BLaER1 (cell line): ENCODE measurements around the gene CHAC2.
A peak's percentile ranks its signal among the peaks of the same experiment; 100 is the strongest.

Source experiments
- H3K27ac ChIP-seq: shearing (Covaris generic); formaldehyde crosslinking; 2 replicates; pipeline ENCODE4 v1.8.1; 2022
- H3K27me3 ChIP-seq: shearing (Covaris generic); formaldehyde crosslinking; 2 replicates; pipeline ENCODE4 v1.8.1; 2022
- H3K36me3 ChIP-seq: shearing (Covaris generic); formaldehyde crosslinking; 2 replicates; pipeline ENCODE4 v1.8.1; 2022
- H3K4me1 ChIP-seq: shearing (Covaris generic); formaldehyde crosslinking; 2 replicates; pipeline ENCODE4 v1.8.1; 2022
- H3K4me2 ChIP-seq: shearing (Covaris generic); formaldehyde crosslinking; 2 replicates; pipeline ENCODE4 v1.8.1; 2022
- H3K4me3 ChIP-seq: shearing (Covaris generic); formaldehyde crosslinking; 2 replicates; pipeline ENCODE4 v1.8.1; 2022
- H3K9ac ChIP-seq: shearing (Covaris generic); formaldehyde crosslinking; 2 replicates; pipeline ENCODE4 v1.8.1; 2022
- H3K9me3 ChIP-seq: shearing (Covaris generic); formaldehyde crosslinking; 2 replicates; pipeline ENCODE4 v1.8.1; 2022
- H4K20me1 ChIP-seq: shearing (Covaris generic); formaldehyde crosslinking; 2 replicates; pipeline ENCODE4 v1.8.1; 2022
- Cebpa-rat ChIP-seq: shearing (Covaris generic); IDR thresholded peaks from 2 replicates; pipeline ENCODE4 v1.8.1; 2022

The CHAC2 gene

GRCh38 chr2:53769318-53769945 is 1.8 kb downstream of the CHAC2 start:
- Histone ChIP-seq H3K9me3 (no peaks in the 10 kb centered on the region), H3K4me2 (peak overlapping the region; percentile 91), H4K20me1 (peaks cover 11% of the 10 kb centered on the region), H3K27me3 (no peaks in the 10 kb centered on the region), H3K4me3 (no peak overlapping the region), H3K9ac (no peak overlapping the region), H3K27ac (no peak overlapping the region), H3K36me3 (peaks cover 14% of the 10 kb centered on the region), H3K4me1 (peaks cover 25% of the 10 kb centered on the region)
- TF ChIP-seq Cebpa-rat, result no peak

GRCh38 chr2:53770264-53770663 is 2.7 kb downstream of the CHAC2 start:
- Histone ChIP-seq H3K4me1 (peaks cover 25% of the 10 kb centered on the region), H3K27ac (no peak overlapping the region), H3K4me2 (no peak overlapping the region), H3K9me3 (no peaks in the 10 kb centered on the region), H3K4me3 (no peak overlapping the region), H3K9ac (no peak overlapping the region), H4K20me1 (peaks cover 11% of the 10 kb centered on the region), H3K27me3 (no peaks in the 10 kb centered on the region), H3K36me3 (peaks cover 14% of the 10 kb centered on the region)
- TF ChIP-seq Cebpa-rat, result no peak

GRCh38 chr2:53777134-53777533 is 9.5 kb downstream of the CHAC2 start:
- Histone ChIP-seq H3K36me3 (peaks cover 66% of the 10 kb centered on the region), H4K20me1 (peaks cover 36% of the 10 kb centered on the region), H3K27ac (no peak overlapping the region), H3K27me3 (no peaks in the 10 kb centered on the region), H3K9ac (no peak overlapping the region), H3K4me1 (no peaks in the 10 kb centered on the region), H3K9me3 (no peaks in the 10 kb centered on the region), H3K4me2 (no peak overlapping the region), H3K4me3 (no peak overlapping the region)
- TF ChIP-seq Cebpa-rat, result no peak

GRCh38 chr2:53778536-53779162 is 11.0 kb downstream of the CHAC2 start:
- no peak overlapping the region for H3K4me3 ChIP-seq
- H4K20me1 ChIP-seq, result peaks cover 34% of the 10 kb centered on the region
- no peaks in the 10 kb centered on the region for H3K27me3 ChIP-seq
- H3K9ac ChIP-seq, result no peak overlapping the region
- TF ChIP-seq Cebpa-rat, result no peak
- H3K4me1 ChIP-seq, result no peaks in the 10 kb centered on the region
- no peak overlapping the region for H3K27ac ChIP-seq
- H3K9me3 ChIP-seq, result no peaks in the 10 kb centered on the region
- H3K4me2 ChIP-seq, result no peak overlapping the region
- peaks cover 73% of the 10 kb centered on the region for H3K36me3 ChIP-seq

GRCh38 chr2:53780056-53780455 is 12.5 kb downstream of the CHAC2 start:
- peaks cover 14% of the 10 kb centered on the region for H3K4me1 ChIP-seq
- no peak overlapping the region for H3K4me3 ChIP-seq
- no peaks in the 10 kb centered on the region for H3K9me3 ChIP-seq
- no peaks in the 10 kb centered on the region for H3K27me3 ChIP-seq
- H4K20me1 ChIP-seq, result peaks cover 42% of the 10 kb centered on the region
- no peak overlapping the region for H3K27ac ChIP-seq
- no peak overlapping the region for H3K4me2 ChIP-seq
- no peak for TF ChIP-seq Cebpa-rat
- H3K9ac ChIP-seq, result no peak overlapping the region
- peaks cover 67% of the 10 kb centered on the region for H3K36me3 ChIP-seq

GRCh38 chr2:53782676-53783075 is 15.1 kb downstream of the CHAC2 start:
- H3K4me3 ChIP-seq, result no peak overlapping the region
- no peak overlapping the region for H3K9ac ChIP-seq
- H3K9me3 ChIP-seq, result no peaks in the 10 kb centered on the region
- no peak overlapping the region for H3K4me2 ChIP-seq
- peaks cover 40% of the 10 kb centered on the region; the same call in 1 of the 2 replicates for H4K20me1 ChIP-seq
- no peaks in the 10 kb centered on the region for H3K27me3 ChIP-seq
- peaks cover 21% of the 10 kb centered on the region for H3K4me1 ChIP-seq
- H3K36me3 ChIP-seq, result peaks cover 50% of the 10 kb centered on the region
- no peak for TF ChIP-seq Cebpa-rat
- H3K27ac ChIP-seq, result no peak overlapping the region

- Histone ChIP-seq H3K9ac (peak overlapping the region; percentile 88; the same call in 1 of the 2 replicates), H3K36me3 (peaks cover 35% of the 10 kb centered on the region), H3K9me3 (no peaks in the 10 kb centered on the region), H3K27ac (no peak overlapping the region), H3K4me3 (no peak overlapping the region), H3K4me2 (peak overlapping the region; percentile 88), H4K20me1 (peaks cover 46% of the 10 kb centered on the region), H3K4me1 (peaks cover 37% of the 10 kb centered on the region), H3K27me3 (no peaks in the 10 kb centered on the region)
- TF ChIP-seq Cebpa-rat, result no peak
These were observed 16.8 kb downstream of the CHAC2 start for GRCh38 chr2:53784436-53784835.

- peaks cover 48% of the 10 kb centered on the region for H4K20me1 ChIP-seq
- H3K36me3 ChIP-seq, result peaks cover 26% of the 10 kb centered on the region
- peak overlapping the region; percentile 89 for H3K27ac ChIP-seq
- peak overlapping the region; percentile 88 for H3K9ac ChIP-seq
- no peaks in the 10 kb centered on the region for H3K9me3 ChIP-seq
- TF ChIP-seq Cebpa-rat, result no peak
- peak overlapping the region; percentile 88 for H3K4me2 ChIP-seq
- H3K27me3 ChIP-seq, result no peaks in the 10 kb centered on the region
- peak overlapping the region; percentile 86 for H3K4me3 ChIP-seq
- H3K4me1 ChIP-seq, result peaks cover 37% of the 10 kb centered on the region
These were observed 17.8 kb downstream of the CHAC2 start for GRCh38 chr2:53785366-53785765.

GRCh38 chr2:53786352-53786704 is 18.7 kb downstream of the CHAC2 start:
- Histone ChIP-seq H3K4me3 (peak overlapping the region; percentile 86), H3K27ac (peak overlapping the region; percentile 89), H3K4me2 (peak overlapping the region; percentile 88), H4K20me1 (peaks cover 42% of the 10 kb centered on the region), H3K4me1 (peaks cover 37% of the 10 kb centered on the region), H3K27me3 (no peaks in the 10 kb centered on the region), H3K36me3 (peaks cover 16% of the 10 kb centered on the region), H3K9me3 (no peaks in the 10 kb centered on the region), H3K9ac (peak overlapping the region; percentile 88)
- no peak for TF ChIP-seq Cebpa-rat

- no peak for TF ChIP-seq Cebpa-rat
- H3K4me2 ChIP-seq, result peak within 1 kb of the TSS; percentile 88
- peak within 1 kb of the TSS; percentile 89 for H3K27ac ChIP-seq
These were observed 19.4 kb downstream of the CHAC2 start, which contains the start of the genes ASB3 and ERLEC1 for GRCh38 chr2:53786705-53787613. ASB3 (minus strand) TSS chr2:53786953; CDS start chr2:53765572, 21,381 bp downstream. ERLEC1 (plus strand) TSS chr2:53787044; CDS start chr2:53787211, 167 bp downstream.

More at GRCh38 chr2:53786705-53787613, 19.4 kb downstream of the CHAC2 start, which contains the start of the genes ASB3 and ERLEC1:
- Histone ChIP-seq H3K4me1 (peaks cover 37% of the 10 kb centered on the region), H3K9ac (peak within 1 kb of the TSS; percentile 88), H3K9me3 (no peaks in the 10 kb centered on the region), H3K27me3 (no peaks in the 10 kb centered on the region), H3K4me3 (peak within 1 kb of the TSS; percentile 86), H3K36me3 (peaks cover 10% of the 10 kb centered on the region), H4K20me1 (peaks cover 42% of the 10 kb centered on the region)
